ENCODE measurements around the gene SRCAP.

The SRCAP gene

DNA sequence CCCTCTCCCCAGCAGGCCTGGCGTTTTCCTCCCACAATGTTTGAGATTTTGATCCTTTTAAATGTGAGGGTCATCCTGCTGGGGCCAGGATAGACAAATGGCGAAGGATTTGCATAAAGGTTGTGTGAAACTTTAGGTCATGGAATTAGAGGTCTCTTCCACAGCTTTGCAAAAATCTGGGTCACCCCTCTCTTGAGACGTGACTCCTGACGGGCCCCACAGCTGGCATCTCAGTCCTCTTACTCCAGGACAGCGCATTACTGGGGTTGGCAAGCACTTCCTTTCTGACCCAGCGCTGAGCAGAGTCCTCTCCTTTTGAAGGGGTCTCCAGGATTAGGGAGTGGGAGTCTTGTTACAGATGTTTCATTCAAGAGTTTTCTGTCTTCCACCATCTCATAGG, 80.6 kb downstream of the SRCAP start:
- TF ChIP-seq, protein P1, sequence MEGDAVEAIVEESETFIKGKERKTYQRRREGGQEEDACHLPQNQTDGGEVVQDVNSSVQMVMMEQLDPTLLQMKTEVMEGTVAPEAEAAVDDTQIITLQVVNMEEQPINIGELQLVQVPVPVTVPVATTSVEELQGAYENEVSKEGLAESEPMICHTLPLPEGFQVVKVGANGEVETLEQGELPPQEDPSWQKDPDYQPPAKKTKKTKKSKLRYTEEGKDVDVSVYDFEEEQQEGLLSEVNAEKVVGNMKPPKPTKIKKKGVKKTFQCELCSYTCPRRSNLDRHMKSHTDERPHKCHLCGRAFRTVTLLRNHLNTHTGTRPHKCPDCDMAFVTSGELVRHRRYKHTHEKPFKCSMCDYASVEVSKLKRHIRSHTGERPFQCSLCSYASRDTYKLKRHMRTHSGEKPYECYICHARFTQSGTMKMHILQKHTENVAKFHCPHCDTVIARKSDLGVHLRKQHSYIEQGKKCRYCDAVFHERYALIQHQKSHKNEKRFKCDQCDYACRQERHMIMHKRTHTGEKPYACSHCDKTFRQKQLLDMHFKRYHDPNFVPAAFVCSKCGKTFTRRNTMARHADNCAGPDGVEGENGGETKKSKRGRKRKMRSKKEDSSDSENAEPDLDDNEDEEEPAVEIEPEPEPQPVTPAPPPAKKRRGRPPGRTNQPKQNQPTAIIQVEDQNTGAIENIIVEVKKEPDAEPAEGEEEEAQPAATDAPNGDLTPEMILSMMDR (IDR thresholded peaks at IDR 0.05; ENCODE audit: unreplicated experiment in 3 of 3): no peak
- Mint-ChIP-seq H3K27me3 (ENCODE audit: low read depth) (no peaks in the 10 kb centered on the region), H3K4me1 (peaks cover 27% of the 10 kb centered on the region), H3K9me3 (no peaks in the 10 kb centered on the region), H3K4me3 (peak overlapping the region; percentile 39 to 73 (median 61)), H3K36me3 (ENCODE audit: low read depth) (peaks cover 29% of the 10 kb centered on the region), H3K27ac (peak overlapping the region in 1 of 3 experiments; percentile 38)

DNA sequence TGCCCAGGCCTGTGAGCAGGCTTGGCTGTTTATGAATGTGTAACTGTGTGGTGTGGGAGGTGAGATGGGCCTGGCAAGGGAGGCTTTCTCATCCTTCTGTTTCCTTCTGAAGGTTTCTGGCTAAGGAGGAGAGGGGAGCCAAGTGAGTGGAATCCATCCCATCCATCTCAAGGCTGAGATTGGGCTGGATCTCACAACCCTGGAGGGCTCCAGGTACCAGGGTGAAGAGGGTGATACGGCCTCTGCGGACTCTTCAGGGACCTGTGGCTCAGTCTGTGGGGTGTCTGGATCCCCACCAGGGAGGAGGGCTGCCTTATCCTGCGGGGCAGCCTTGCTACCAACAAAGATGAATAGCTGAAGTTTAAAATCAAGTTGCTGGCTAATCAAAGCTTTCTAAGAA, 81.0 kb downstream of the SRCAP start:
- Mint-ChIP-seq H3K27me3 (ENCODE audit: low read depth) (no peaks in the 10 kb centered on the region), H3K27ac (peak overlapping the region in 1 of 3 experiments; percentile 38), H3K4me3 (peak overlapping the region in 2 of 3 experiments; percentile 28 to 39), H3K4me1 (peaks cover 31% of the 10 kb centered on the region), H3K9me3 (no peaks in the 10 kb centered on the region), H3K36me3 (ENCODE audit: low read depth) (peaks cover 29% of the 10 kb centered on the region)
- TF ChIP-seq, protein P1 (IDR thresholded peaks at IDR 0.05; ENCODE audit: unreplicated experiment in 3 of 3): no peak

DNA sequence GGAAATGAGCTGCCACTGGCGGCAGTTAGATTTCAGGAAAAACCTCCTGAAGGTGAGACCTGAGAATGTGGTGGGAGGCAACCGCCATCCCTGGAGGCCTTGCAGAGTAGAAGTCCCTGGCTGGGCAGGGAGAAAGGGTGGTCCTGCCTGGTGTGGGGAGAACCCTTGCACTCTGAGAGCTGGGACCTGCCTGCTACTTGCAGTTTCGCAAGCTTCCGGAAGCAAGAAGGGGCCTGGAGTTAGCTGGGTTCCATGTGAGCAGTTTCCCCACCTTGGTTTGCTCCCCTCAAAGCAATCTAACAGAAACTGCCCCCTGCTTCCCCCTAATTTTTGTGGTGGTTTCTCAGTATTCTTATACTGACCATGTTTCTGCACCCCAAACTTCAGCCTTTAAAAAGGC, 81.6 kb downstream of the SRCAP start:
- H3K4me3 Mint-ChIP-seq: peak overlapping the region in 1 of 3 experiments; percentile 59
- H3K27ac Mint-ChIP-seq: peak overlapping the region in 1 of 3 experiments; percentile 1
- peaks cover 29% of the 10 kb centered on the region for H3K4me1 Mint-ChIP-seq
- H3K27me3 Mint-ChIP-seq (ENCODE audit: low read depth): no peaks in the 10 kb centered on the region
- H3K9me3 Mint-ChIP-seq: no peaks in the 10 kb centered on the region
- H3K36me3 Mint-ChIP-seq (ENCODE audit: low read depth): peaks cover 29% of the 10 kb centered on the region
- TF ChIP-seq, protein P1 (IDR thresholded peaks at IDR 0.05; ENCODE audit: unreplicated experiment in 3 of 3): no peak

DNA sequence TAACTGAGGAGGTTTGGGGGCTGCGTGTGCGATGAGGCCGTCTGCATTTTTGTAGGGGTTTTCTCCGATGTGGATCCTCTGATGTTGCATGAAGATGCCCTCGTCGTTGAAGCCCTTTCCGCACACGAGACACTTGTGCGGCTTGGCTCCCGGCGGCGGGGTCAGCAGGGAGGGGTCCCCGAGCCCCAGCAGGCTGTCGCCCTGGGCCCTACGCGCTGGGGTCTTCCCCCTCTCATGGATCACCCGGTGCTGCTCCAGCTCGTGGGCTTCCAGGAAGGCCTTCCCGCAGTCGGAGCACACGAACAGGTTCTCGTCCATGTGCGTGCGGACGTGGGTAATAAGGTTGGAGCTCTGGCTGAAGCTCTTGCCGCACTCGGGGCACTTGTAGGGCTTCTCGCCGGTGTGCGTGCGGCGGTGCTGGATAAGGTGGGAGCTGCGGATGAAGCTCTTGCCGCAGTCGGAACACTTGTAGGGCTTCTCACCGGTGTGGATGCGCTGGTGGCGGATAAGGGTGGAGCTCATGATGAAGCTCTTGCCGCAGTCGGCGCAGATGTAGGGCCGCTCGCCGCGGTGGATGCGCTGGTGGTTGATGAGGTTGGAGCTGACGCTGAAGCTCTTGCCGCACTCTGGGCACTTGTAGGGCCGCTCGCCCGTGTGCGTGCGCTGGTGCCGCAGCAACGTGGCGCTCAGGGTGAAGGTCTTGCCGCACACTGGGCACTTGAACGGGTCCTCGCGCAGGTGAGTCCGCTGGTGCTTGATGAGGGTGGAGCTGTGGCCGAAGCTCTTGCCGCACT, 83.7 kb downstream of the SRCAP start:
- peaks cover 29% of the 10 kb centered on the region for H3K4me1 Mint-ChIP-seq
- H3K27ac Mint-ChIP-seq: no peak overlapping the region
- H3K36me3 Mint-ChIP-seq (ENCODE audit: low read depth): peaks cover 29% of the 10 kb centered on the region
- no peaks in the 10 kb centered on the region for H3K27me3 Mint-ChIP-seq (ENCODE audit: low read depth)
- TF ChIP-seq, protein P1 (IDR thresholded peaks at IDR 0.05; ENCODE audit: unreplicated experiment in 3 of 3): no peak
- no peaks in the 10 kb centered on the region for H3K9me3 Mint-ChIP-seq
- H3K4me3 Mint-ChIP-seq: peak overlapping the region in 2 of 3 experiments; percentile 32 to 46

DNA sequence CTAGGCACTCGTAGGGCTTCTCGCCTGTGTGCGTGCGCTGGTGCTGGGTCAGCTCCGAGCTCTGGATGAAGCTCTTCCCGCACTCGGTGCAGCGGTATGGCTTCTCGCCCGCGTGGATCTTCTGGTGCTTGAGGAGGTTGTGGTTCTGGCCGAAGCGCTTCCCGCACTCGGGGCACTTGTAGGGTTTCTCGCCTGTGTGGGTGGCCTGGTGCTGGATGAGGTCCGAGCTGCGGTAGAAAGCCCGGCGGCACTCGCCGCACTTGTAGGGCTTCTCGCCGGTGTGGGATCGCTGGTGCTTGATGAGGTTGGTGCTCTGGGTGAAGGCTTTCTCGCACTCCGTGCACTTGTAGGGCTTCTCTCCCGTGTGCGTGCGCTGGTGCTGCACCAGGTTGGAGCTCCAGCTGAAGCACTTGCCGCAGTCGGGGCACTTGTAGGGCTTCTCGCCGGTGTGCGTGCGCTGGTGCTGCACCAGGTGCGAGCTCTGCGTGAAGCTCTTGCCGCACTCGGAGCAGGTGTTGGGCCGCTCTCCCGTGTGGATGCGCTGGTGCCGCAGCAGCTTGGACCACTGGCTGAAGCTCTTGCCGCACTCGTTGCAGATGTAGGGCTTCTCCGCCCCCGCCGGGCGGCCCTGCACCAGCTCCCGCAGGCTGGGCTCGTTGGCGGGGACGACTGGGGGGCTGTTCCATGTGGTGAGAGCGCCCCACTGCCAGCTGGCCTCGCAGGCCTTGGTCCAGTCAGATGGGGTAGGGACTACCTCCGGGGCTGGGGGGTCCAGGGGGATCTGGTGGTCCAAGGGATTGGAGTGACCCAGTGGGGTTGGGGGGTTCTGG, 84.5 kb downstream of the SRCAP start:
- H3K36me3 Mint-ChIP-seq (ENCODE audit: low read depth): peaks cover 27% of the 10 kb centered on the region
- no peak overlapping the region for H3K27ac Mint-ChIP-seq
- peak overlapping the region in 1 of 3 experiments; percentile 19 for H3K4me3 Mint-ChIP-seq
- peaks cover 30% of the 10 kb centered on the region for H3K4me1 Mint-ChIP-seq
- H3K9me3 Mint-ChIP-seq: no peaks in the 10 kb centered on the region
- H3K27me3 Mint-ChIP-seq (ENCODE audit: low read depth): no peaks in the 10 kb centered on the region
- TF ChIP-seq, protein P1 (IDR thresholded peaks at IDR 0.05; ENCODE audit: unreplicated experiment in 3 of 3): no peak
